ENCODE measurements around the gene ZNF732. TPM values are rescaled to one million over a fixed set of nuclear protein-coding genes. Genes with fewer than 3 reads are reported as not detected.

The ZNF732 gene
- polyA plus RNA-seq, 1 experiment = not detected

DNA sequence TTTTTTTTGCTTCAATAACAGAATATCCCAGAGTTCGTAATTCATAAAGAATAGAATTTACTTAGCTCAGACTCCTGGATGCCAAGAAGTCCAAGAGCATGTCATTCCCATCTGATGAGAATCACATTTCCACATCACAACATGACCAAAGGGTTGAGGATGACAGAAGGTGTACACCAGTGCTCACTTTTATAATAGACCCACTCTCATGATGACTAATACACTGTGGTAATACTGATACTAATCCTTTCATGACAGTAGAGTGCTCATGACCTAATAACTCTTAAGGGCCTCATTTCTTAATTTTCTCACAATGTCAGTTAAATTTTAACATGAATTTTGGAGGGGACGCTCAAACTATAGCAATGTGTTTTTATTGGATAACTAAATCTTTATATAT is 69.2 kb downstream of the ZNF732 start:
- no peaks in the 10 kb centered on the region for H3K27me3 ChIP-seq (ENCODE audit: control insufficient read depth, insufficient read depth, low read length)
- no peaks in the 10 kb centered on the region for H3K36me3 ChIP-seq (ENCODE audit: control insufficient read depth, insufficient read depth, low read length)
- TF ChIP-seq, protein P1, sequence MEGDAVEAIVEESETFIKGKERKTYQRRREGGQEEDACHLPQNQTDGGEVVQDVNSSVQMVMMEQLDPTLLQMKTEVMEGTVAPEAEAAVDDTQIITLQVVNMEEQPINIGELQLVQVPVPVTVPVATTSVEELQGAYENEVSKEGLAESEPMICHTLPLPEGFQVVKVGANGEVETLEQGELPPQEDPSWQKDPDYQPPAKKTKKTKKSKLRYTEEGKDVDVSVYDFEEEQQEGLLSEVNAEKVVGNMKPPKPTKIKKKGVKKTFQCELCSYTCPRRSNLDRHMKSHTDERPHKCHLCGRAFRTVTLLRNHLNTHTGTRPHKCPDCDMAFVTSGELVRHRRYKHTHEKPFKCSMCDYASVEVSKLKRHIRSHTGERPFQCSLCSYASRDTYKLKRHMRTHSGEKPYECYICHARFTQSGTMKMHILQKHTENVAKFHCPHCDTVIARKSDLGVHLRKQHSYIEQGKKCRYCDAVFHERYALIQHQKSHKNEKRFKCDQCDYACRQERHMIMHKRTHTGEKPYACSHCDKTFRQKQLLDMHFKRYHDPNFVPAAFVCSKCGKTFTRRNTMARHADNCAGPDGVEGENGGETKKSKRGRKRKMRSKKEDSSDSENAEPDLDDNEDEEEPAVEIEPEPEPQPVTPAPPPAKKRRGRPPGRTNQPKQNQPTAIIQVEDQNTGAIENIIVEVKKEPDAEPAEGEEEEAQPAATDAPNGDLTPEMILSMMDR (IDR thresholded peaks at IDR 0.05; ENCODE audit: insufficient read depth, low read depth, low read length) = no peak
- DNase-seq (ENCODE audit: low read depth) = no peak
- POLR2A ChIA-PET = no interaction called here
- H3K4me3 ChIP-seq (ENCODE audit: low read depth, low read length) = no peak overlapping the region
- CTCF ChIA-PET = no interaction called here

DNA sequence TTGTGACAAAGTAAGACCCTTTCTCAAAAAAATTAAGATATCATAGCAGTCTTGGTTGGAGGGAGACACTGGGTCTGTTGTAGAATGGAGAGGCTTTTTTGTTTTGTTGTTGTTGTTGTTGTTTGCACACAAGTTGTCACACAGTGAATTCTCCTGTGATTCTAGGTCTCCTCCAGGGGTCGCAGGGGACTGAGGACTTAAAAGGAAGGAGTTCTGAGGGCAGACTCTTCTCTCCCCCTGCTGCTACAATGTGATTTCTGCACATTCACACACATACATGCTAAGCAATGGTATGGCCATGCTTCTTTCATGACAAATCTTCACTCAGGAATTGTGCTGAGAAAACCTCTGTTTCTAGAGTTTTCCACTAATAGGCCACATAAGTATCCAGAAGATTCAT is 71.1 kb downstream of the ZNF732 start:
- POLR2A ChIA-PET = no interaction called here
- TF ChIP-seq, protein P1 (IDR thresholded peaks at IDR 0.05; ENCODE audit: insufficient read depth, low read depth, low read length) = no peak
- Histone ChIP-seq H3K4me3 (ENCODE audit: low read depth, low read length) (no peak overlapping the region), H3K27me3 (ENCODE audit: control insufficient read depth, insufficient read depth, low read length) (no peaks in the 10 kb centered on the region), H3K36me3 (ENCODE audit: control insufficient read depth, insufficient read depth, low read length) (no peaks in the 10 kb centered on the region)
- no peak for DNase-seq (ENCODE audit: low read depth)
- CTCF ChIA-PET = no interaction called here

DNA sequence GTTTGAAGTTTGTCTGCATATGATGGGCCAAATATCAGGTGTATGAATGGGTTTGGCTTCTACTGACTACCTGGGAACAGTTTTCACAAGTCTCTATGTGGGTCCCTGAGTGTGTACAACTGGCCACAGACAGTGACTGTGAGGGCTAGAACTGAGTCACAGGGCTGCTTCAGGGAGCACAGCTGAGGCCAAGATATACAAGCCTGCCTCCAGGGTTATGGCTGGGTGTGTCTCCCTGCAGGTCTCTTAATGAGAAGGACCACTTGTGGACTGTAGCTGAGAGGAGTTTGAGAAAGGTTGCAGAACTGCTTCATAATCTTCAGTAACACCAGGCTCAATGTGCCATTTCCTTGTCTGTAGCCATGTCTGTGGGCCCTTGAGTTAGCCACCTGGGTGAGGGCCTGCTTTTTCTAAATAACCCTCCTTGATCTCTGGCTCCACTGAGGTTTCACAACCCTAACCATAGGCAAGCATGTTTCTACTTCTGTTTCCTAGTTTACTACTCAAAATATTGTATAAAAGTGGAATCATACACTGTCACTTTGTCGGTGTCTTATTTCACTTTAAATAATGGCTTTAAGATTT is 81.3 kb downstream of the ZNF732 start:
- Histone ChIP-seq H3K27me3 (ENCODE audit: control insufficient read depth, insufficient read depth, low read length) (no peaks in the 10 kb centered on the region), H3K36me3 (ENCODE audit: control insufficient read depth, insufficient read depth, low read length) (no peaks in the 10 kb centered on the region), H3K4me3 (ENCODE audit: low read depth, low read length) (no peak overlapping the region)
- CTCF ChIA-PET = no interaction called here
- no peak for DNase-seq (ENCODE audit: low read depth)
- POLR2A ChIA-PET = no interaction called here
- TF ChIP-seq, protein P1 (IDR thresholded peaks at IDR 0.05; ENCODE audit: insufficient read depth, low read depth, low read length) = no peak

Small RNAs within 50 kb of the gene (small RNA-seq; reads per million reads assigned to genes)
- not detected for gene AC079140.2 (ENCODE audit: insufficient read length, low read depth, low replicate concordance)
- gene MIR571 (ENCODE audit: insufficient read length, low read depth, low replicate concordance) = not detected

Other genes with a start within 250 kb of the ZNF732 start
- 1.6 and 2.4 TPM in 2 replicates for gene ZNF718, start 181.0 kb downstream of the ZNF732 start, polyA plus RNA-seq (2011; rRNA removed)
- gene ZNF141, start 32.3 kb upstream of the ZNF732 start, polyA plus RNA-seq (2011; rRNA removed) = 2.1 and 3.2 TPM in 2 replicates
- gene ZNF721, start 193.7 kb upstream of the ZNF732 start, polyA plus RNA-seq (2011; rRNA removed) = 5.7 and 8.8 TPM in 2 replicates
- gene PIGG, start 193.7 kb upstream of the ZNF732 start, polyA plus RNA-seq (2011; rRNA removed) = 41.0 and 55.9 TPM in 2 replicates